ENCODE data around the gene NAV3. TPM values are rescaled to one million over a fixed set of nuclear protein-coding genes. Genes with fewer than 3 reads are reported as not detected.

NAV3 gene
- total and polyA plus RNA-seq, 4 donors = 1.6 to 12.5 (median 5.6) TPM

- TF ChIP-seq CTCF (IDR thresholded peaks at IDR 0.05; ENCODE audit: control extremely low read depth, extremely low read depth) = no peak
- H3K27me3 ChIP-seq (ENCODE audit: control insufficient read depth in 3 of 3, insufficient read depth in 3 of 3, low read length in 2 of 3) = no peaks in the 10 kb centered on the region
- no peak for DNase-seq
- no peak overlapping the region for H3K27ac ChIP-seq (ENCODE audit: low read depth in 1 of 2, low read length in 1 of 2)
- H3K9me3 ChIP-seq (ENCODE audit: control insufficient read depth in 4 of 4, insufficient read depth in 3 of 4, low read length in 3 of 4) = no peaks in the 10 kb centered on the region
- H3K4me3 ChIP-seq = no peak overlapping the region
- no peak overlapping the region for H3K9ac ChIP-seq (ENCODE audit: insufficient read depth in 1 of 2, low read length in 2 of 2)
- peaks cover 0 to 7% (median 4%) of the 10 kb centered on the region in 5 donors for H3K4me1 ChIP-seq (ENCODE audit: control insufficient read depth in 5 of 5, insufficient read depth in 5 of 5, low read length in 5 of 5)
- no peak for ATAC-seq (ENCODE audit: insufficient read depth, low FRiP score)
- WGBS, 2 donors = 52 to 100% methylated on average over 1 of the region's 1 CpG
- no peaks in the 10 kb centered on the region for H3K36me3 ChIP-seq (ENCODE audit: control insufficient read depth in 4 of 4, insufficient read depth in 4 of 4, low read length in 4 of 4)
These were observed 264.9 kb downstream of the NAV3 start for GRCh38 chr12:78095623-78096022.

DNA sequence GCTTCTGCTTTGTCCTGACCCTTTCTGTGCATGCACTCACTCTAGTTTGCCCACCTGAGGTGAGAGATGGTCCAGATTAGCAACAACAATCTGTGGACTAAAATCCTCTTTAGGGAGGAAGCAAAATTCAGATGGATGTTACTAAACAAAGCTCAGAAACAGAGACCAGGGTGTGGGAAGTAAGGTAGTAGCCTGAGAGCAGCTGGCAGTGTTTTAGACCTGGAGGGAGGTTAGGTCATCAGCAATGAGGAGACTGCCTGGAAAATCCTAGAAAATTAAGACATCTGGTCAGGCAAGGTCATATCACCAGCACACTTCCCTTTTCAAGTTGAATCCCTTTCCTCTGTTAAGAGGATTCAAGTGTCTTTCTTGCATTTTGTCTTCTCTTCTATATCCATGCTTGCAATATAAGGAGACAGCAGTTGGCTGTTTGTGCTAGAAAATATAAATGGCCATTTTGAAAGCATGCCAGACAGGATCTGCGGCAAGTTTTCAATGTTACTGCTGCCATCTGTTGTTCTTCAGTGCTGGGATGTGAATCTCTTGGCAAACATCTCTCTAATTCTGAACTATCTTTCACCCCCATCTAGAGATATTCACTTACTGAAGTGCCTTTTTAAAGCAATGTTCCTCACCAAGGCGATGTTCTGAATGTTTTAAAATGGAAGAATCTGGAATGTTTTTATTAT is 266.4 kb downstream of the NAV3 start:
- WGBS, 2 donors = 59 to 82% methylated on average over 2 of the region's 2 CpGs

DNA sequence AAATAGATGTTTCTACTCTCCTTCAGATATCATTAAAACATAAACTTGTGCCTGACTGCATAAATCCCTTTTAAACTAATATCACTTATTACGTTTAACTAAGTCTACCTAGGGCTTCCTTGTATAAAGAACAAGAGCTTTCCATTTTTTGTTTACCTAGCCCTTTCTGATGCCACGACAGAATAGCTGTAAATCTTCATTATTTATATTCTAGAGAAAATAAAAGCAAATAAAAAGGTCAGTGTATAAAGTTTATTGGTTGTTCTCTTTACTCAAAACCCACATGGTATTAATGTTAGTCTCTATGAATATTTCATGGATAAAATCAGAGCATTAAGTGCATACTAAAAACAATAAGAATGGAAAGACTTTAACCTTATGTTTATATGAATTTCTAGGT is 269.1 kb downstream of the NAV3 start:
- no peak for ATAC-seq (ENCODE audit: insufficient read depth, low FRiP score)
- Histone ChIP-seq H3K27me3 (ENCODE audit: control insufficient read depth in 3 of 3, insufficient read depth in 3 of 3, low read length in 2 of 3) (no peaks in the 10 kb centered on the region), H3K36me3 (ENCODE audit: control insufficient read depth in 4 of 4, insufficient read depth in 4 of 4, low read length in 4 of 4) (peaks cover 0 to 2% (median 0%) of the 10 kb centered on the region in 4 donors), H3K27ac (ENCODE audit: low read depth in 1 of 2, low read length in 1 of 2) (no peak overlapping the region), H3K9me3 (ENCODE audit: control insufficient read depth in 4 of 4, insufficient read depth in 3 of 4, low read length in 3 of 4) (peaks cover 0 to 2% (median 0%) of the 10 kb centered on the region in 4 donors), H3K9ac (ENCODE audit: insufficient read depth in 1 of 2, low read length in 2 of 2) (no peak overlapping the region), H3K4me3 (no peak overlapping the region), H3K4me1 (ENCODE audit: control insufficient read depth in 5 of 5, insufficient read depth in 5 of 5, low read length in 5 of 5) (peaks cover 0 to 7% (median 4%) of the 10 kb centered on the region in 5 donors)
- no peak for DNase-seq
- 70 to 86% methylated on average over 2 of the region's 2 CpGs for WGBS, 2 donors
- TF ChIP-seq CTCF (IDR thresholded peaks at IDR 0.05; ENCODE audit: control extremely low read depth, extremely low read depth) = no peak

More for the DNA sequence above, 266.4 kb downstream of the NAV3 start:
- Histone ChIP-seq H3K27ac (ENCODE audit: low read depth in 1 of 2, low read length in 1 of 2) (no peak overlapping the region), H3K9me3 (ENCODE audit: control insufficient read depth in 4 of 4, insufficient read depth in 3 of 4, low read length in 3 of 4) (no peaks in the 10 kb centered on the region), H3K27me3 (ENCODE audit: control insufficient read depth in 3 of 3, insufficient read depth in 3 of 3, low read length in 2 of 3) (no peaks in the 10 kb centered on the region), H3K36me3 (ENCODE audit: control insufficient read depth in 4 of 4, insufficient read depth in 4 of 4, low read length in 4 of 4) (no peaks in the 10 kb centered on the region), H3K4me1 (ENCODE audit: control insufficient read depth in 5 of 5, insufficient read depth in 5 of 5, low read length in 5 of 5) (peaks cover 0 to 7% (median 4%) of the 10 kb centered on the region in 5 donors), H3K4me3 (no peak overlapping the region), H3K9ac (ENCODE audit: insufficient read depth in 1 of 2, low read length in 2 of 2) (no peak overlapping the region)
- ATAC-seq (ENCODE audit: insufficient read depth, low FRiP score) (no peak), DNase-seq (peak; percentile 69 to 93 (median 88))
- TF ChIP-seq CTCF (IDR thresholded peaks at IDR 0.05; ENCODE audit: control extremely low read depth, extremely low read depth) = no peak

All from lung (tissue), 12 donors.